Measurements from ENCODE around the gene GIT2. TPM values are rescaled to one million over a fixed set of nuclear protein-coding genes. Genes with fewer than 3 reads are reported as not detected.

The GIT2 gene
- total and polyA plus RNA-seq, 2 of the 13 experiments (the other 11 are each of a cell fraction or from before 2014, with no cell fraction given) = 18.4 to 19.8 TPM

DNA sequence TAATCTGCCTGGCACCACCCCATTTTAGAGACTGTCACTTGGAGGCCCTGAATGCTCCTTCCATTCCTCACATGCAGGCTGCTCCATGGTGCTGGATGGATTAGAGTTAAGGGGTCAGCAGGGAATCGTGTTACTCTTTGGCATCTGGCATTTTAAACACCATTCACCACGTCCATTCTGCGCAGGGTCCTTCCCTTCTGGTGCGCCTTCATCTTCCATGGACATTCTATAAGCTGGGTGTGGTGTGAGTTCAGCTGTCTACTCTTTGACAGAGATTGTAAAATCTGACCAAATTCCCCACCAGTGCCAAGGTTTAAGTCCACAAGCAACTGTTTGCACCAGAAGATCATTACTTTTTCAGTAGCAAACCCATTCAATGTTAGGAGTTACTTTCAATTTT, 47.8 kb downstream of the GIT2 start:
- Histone ChIP-seq H3K9me3 (ENCODE audit: low read length) (no peaks in the 10 kb centered on the region), H3K4me2 (ENCODE audit: low read depth, low read length) (peak overlapping the region; percentile 38), H3K79me2 (ENCODE audit: insufficient read depth, low read length) (no peaks in the 10 kb centered on the region), H3K27ac (ENCODE audit: extremely low read length, insufficient read depth, low read length) (peak overlapping the region; percentile 76), H3K4me3 (replicated peaks in 1 of 3; ENCODE audit: insufficient read depth in 1 of 3, low read depth in 2 of 3, low read length in 3 of 3) (no peak overlapping the region; a peak in 1 of 6 replicates), H3K9ac (ENCODE audit: insufficient read depth, low read depth, low read length) (peak overlapping the region; percentile 29), H4K20me1 (ENCODE audit: insufficient read depth, low read length) (no peaks in the 10 kb centered on the region), H3K27me3 (ENCODE audit: control insufficient read depth in 1 of 2, insufficient read depth in 2 of 2, low read length in 2 of 2) (no peaks in the 10 kb centered on the region), H3K4me1 (ENCODE audit: insufficient read depth, low read length) (peaks cover 76% of the 10 kb centered on the region), H2AFZ (ENCODE audit: low read length) (no peak overlapping the region), H3K36me3 (replicated peaks in 1 of 2; ENCODE audit: control insufficient read depth in 1 of 2, insufficient read depth in 2 of 2, low read length in 2 of 2) (peaks cover 11 to 33% of the 10 kb centered on the region in 2 experiments)
- BruUV-seq (replicated peaks) = no TSS peak
- no peak; the same call in 2 of the 3 replicates for ATAC-seq
- ChIA-PET CTCF (ENCODE audit: low intra/inter-chr PET ratio, low total read pairs) (no interaction called here), POLR2A (interaction anchor here (1.1 to 1.6 kb wide), 3 partner anchors 47 to 51 kb away, joined by 4 read pairs; partner anchors contain the start of genes ANKRD13A and GIT2)
- DNase-seq (ENCODE audit: low spot score) = no peak
- in situ Hi-C loops (cut with HindIII; ENCODE audit: extremely low pct_ligation_motif_present, low pct_unique_long_range_greater_than_20kb) = no loop called here
- intact Hi-C loops (cut with micrococcal nuclease; ENCODE audit: unreplicated experiment) = loop anchor here (5.0 kb wide), 1 partner anchor 49 kb away; the partner anchor contains the start of genes ANKRD13A and GIT2
- 77% methylated on average over 4 of the region's 4 CpGs for WGBS (ENCODE audit: low lambda C conversion rate)
- TF ChIP-seq NR2C2 (CRISPR knock-in tag; IDR thresholded peaks at IDR 0.05; ENCODE audit: borderline replicate concordance) = 0 out of 2 replicates have a peak, but pooled peaks have one; percentile 8
- TF ChIP-seq, protein P1, sequence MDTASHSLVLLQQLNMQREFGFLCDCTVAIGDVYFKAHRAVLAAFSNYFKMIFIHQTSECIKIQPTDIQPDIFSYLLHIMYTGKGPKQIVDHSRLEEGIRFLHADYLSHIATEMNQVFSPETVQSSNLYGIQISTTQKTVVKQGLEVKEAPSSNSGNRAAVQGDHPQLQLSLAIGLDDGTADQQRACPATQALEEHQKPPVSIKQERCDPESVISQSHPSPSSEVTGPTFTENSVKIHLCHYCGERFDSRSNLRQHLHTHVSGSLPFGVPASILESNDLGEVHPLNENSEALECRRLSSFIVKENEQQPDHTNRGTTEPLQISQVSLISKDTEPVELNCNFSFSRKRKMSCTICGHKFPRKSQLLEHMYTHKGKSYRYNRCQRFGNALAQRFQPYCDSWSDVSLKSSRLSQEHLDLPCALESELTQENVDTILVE (CRISPR knock-in tag; IDR thresholded peaks at IDR 0.05) = no peak
- TF ChIP-seq ATM (IDR thresholded peaks at IDR 0.05; ENCODE audit: borderline replicate concordance) = no peak
- 0 out of 2 replicates have a peak, but pooled peaks have one; percentile 1 for TF ChIP-seq CHD4 (IDR thresholded peaks at IDR 0.05; ENCODE audit: borderline replicate concordance, low read length)
- no peak for TF ChIP-seq HOXA5 (CRISPR knock-in tag; IDR thresholded peaks at IDR 0.05)
- peak; percentile 81 for TF ChIP-seq ZNF629 (CRISPR knock-in tag; conservative IDR thresholded peaks at IDR 0.05)
- peak; percentile 68 for FAIRE-seq

DNA sequence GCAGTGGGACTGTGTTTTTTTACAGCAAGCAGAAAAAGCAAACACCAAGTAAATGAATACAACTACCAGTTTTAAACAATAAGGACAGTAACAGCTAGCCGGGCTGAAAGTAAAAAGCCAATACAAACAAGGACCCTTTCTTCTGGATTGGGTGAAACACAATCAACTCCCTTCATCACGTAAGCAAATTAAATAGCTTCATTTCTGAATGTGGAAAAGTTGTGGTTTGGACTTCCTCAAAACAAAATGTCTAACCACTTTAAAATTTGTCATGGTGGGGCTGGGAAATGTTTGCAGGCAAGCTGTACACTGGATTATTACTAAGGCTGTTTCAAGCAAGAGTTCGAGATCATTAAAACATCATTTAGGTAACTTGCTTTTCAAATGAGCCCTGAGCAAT, 48.6 kb downstream of the GIT2 start:
- WGBS (ENCODE audit: low lambda C conversion rate) = 53% methylated on average over 3 of the region's 3 CpGs
- DNase-seq (ENCODE audit: low spot score) = no peak
- Histone ChIP-seq H3K79me2 (ENCODE audit: insufficient read depth, low read length) (no peaks in the 10 kb centered on the region), H3K27ac (ENCODE audit: extremely low read length, insufficient read depth, low read length) (peak overlapping the region; percentile 76), H3K4me1 (ENCODE audit: insufficient read depth, low read length) (peaks cover 76% of the 10 kb centered on the region), H3K36me3 (replicated peaks in 1 of 2; ENCODE audit: control insufficient read depth in 1 of 2, insufficient read depth in 2 of 2, low read length in 2 of 2) (peaks cover 7 to 24% of the 10 kb centered on the region in 2 experiments), H3K9me3 (ENCODE audit: low read length) (no peaks in the 10 kb centered on the region), H4K20me1 (ENCODE audit: insufficient read depth, low read length) (no peaks in the 10 kb centered on the region), H3K4me2 (ENCODE audit: low read depth, low read length) (no peak overlapping the region), H3K27me3 (ENCODE audit: control insufficient read depth in 1 of 2, insufficient read depth in 2 of 2, low read length in 2 of 2) (no peaks in the 10 kb centered on the region), H3K9ac (ENCODE audit: insufficient read depth, low read depth, low read length) (no peak overlapping the region; the same call in 1 of the 2 replicates), H3K4me3 (replicated peaks in 1 of 3; ENCODE audit: insufficient read depth in 1 of 3, low read depth in 2 of 3, low read length in 3 of 3) (no peak overlapping the region), H2AFZ (ENCODE audit: low read length) (no peak overlapping the region)
- no peak for ATAC-seq
- intact Hi-C loops (cut with micrococcal nuclease; ENCODE audit: unreplicated experiment) (loop anchor here (5.0 kb wide), 1 partner anchor 50 kb away; the partner anchor contains the start of genes ANKRD13A and GIT2), in situ Hi-C loops (cut with HindIII; ENCODE audit: extremely low pct_ligation_motif_present, low pct_unique_long_range_greater_than_20kb) (no loop called here)
- POLR2A ChIA-PET = interaction anchor here (1.1 kb wide), 1 partner anchor 51 kb away, joined by 4 read pairs; the partner anchor contains the start of gene ANKRD13A
- peak; percentile 21 for FAIRE-seq
- CTCF ChIA-PET (ENCODE audit: low intra/inter-chr PET ratio, low total read pairs) = no interaction called here
- no TSS peak for BruUV-seq (replicated peaks)
- no peak for TF ChIP-seq SMC3 (IDR thresholded peaks at IDR 0.05; ENCODE audit: low read length)
- no peak for TF ChIP-seq ZNF30 (CRISPR knock-in tag; IDR thresholded peaks at IDR 0.05)
- no peak for TF ChIP-seq SOX13 (IDR thresholded peaks at IDR 0.05)
- TF ChIP-seq SOX13 (CRISPR knock-in tag; conservative IDR thresholded peaks at IDR 0.05 in 1 of 2, IDR thresholded peaks at IDR 0.05 in 1 of 2) = peak in 1 of 2 experiments; percentile 18; a peak in 1 of 4 replicates
- TF ChIP-seq, protein P2, sequence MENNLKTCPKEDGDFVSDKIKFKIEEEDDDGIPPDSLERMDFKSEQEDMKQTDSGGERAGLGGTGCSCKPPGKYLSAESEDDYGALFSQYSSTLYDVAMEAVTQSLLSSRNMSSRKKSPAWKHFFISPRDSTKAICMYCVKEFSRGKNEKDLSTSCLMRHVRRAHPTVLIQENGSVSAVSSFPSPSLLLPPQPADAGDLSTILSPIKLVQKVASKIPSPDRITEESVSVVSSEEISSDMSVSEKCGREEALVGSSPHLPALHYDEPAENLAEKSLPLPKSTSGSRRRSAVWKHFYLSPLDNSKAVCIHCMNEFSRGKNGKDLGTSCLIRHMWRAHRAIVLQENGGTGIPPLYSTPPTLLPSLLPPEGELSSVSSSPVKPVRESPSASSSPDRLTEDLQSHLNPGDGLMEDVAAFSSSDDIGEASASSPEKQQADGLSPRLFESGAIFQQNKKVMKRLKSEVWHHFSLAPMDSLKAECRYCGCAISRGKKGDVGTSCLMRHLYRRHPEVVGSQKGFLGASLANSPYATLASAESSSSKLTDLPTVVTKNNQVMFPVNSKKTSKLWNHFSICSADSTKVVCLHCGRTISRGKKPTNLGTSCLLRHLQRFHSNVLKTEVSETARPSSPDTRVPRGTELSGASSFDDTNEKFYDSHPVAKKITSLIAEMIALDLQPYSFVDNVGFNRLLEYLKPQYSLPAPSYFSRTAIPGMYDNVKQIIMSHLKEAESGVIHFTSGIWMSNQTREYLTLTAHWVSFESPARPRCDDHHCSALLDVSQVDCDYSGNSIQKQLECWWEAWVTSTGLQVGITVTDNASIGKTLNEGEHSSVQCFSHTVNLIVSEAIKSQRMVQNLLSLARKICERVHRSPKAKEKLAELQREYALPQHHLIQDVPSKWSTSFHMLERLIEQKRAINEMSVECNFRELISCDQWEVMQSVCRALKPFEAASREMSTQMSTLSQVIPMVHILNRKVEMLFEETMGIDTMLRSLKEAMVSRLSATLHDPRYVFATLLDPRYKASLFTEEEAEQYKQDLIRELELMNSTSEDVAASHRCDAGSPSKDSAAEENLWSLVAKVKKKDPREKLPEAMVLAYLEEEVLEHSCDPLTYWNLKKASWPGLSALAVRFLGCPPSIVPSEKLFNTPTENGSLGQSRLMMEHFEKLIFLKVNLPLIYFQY (CRISPR knock-in tag; IDR thresholded peaks at IDR 0.05; ENCODE audit: borderline replicate concordance) = no peak
- TF ChIP-seq, protein P3, sequence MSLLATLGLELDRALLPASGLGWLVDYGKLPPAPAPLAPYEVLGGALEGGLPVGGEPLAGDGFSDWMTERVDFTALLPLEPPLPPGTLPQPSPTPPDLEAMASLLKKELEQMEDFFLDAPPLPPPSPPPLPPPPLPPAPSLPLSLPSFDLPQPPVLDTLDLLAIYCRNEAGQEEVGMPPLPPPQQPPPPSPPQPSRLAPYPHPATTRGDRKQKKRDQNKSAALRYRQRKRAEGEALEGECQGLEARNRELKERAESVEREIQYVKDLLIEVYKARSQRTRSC (CRISPR knock-in tag; IDR thresholded peaks at IDR 0.05; ENCODE audit: low read depth) = no peak
- no peak for TF ChIP-seq ZNF333 (CRISPR knock-in tag; IDR thresholded peaks at IDR 0.05; ENCODE audit: borderline replicate concordance)

All from HepG2 (cell line).